ENCODE data around the gene LTBP4. TPM values are rescaled to one million over a fixed set of nuclear protein-coding genes. Genes with fewer than 3 reads are reported as not detected.

The LTBP4 gene
- polyA plus RNA-seq, 3 donors, result 225 to 341 (median 273) TPM

DNA sequence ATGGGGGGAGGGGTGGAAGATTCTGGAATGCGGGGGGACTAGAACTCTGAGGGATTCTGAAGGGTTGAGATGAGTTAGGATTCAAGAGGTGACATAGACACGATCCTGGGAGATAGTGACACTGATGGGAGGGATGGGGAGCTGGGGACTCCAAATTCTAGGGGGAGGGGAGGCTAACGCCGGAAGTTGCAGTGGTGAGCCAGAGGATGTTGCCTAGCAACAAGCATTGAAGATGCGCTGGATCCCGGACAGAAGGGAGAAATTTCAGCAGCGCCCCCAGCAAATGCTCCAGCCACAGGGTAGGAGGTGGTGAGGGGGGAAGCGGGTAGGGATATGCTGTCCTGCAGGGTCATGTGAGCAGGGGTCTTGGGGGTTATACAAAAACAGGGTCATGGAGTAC, 6.9 kb upstream of the LTBP4 start:
- DNase-seq, result no peak

DNA sequence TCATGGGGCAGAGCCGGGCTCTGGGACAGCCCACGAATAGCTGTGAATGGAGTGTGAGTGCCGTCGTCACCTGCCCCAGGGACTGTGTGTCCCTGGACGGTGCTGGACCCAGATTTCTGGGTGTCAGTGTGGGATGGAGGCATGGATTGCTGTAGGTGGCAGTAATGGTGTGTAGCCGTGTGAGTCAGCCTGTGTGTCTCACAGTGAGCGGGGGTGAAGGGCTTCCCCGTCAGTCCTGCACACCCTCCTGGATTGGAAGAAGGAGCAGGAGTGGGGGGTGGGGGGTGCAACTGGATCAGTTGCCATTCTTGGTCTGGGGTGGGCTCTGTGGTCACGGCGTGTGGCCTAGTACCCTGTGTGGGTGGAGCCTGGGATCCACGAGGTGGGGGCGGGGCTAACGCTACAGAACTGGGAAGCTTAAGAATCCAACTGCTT, 6.5 kb upstream of the LTBP4 start:
- DNase-seq, result no peak

GRCh38 chr19:40596608-40597328, 4.4 kb upstream of the LTBP4 start:
- DNase-seq, result no peak

GRCh38 chr19:40597329-40597838, 3.8 kb upstream of the LTBP4 start:
- no peak for DNase-seq

- peak; percentile 92 for DNase-seq
Observed at GRCh38 chr19:40598121-40598917, 2.9 kb upstream of the LTBP4 start.

DNA sequence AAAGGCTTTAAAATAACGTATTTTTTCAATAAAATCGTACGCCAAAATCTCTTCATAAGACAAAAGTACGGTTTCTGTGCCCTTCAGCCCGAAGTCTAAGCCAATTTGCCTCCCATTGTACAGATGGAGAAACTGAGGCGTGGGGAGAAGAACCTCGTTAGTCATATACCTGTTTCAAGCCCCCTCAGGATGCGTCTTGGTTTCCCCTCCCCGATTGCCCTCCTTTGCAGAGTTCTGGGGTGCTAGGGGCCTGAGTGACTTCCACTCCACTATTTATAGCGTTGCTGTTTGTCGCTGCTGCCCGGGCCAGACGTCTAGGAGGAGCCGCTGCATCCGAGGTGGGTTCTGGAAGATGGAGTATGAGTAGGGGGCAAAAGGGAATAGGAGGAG, 2.3 kb upstream of the LTBP4 start:
- DNase-seq, result no peak

- no peak for DNase-seq
Observed at GRCh38 chr19:40599331-40599901, 1.8 kb upstream of the LTBP4 start.

DNA sequence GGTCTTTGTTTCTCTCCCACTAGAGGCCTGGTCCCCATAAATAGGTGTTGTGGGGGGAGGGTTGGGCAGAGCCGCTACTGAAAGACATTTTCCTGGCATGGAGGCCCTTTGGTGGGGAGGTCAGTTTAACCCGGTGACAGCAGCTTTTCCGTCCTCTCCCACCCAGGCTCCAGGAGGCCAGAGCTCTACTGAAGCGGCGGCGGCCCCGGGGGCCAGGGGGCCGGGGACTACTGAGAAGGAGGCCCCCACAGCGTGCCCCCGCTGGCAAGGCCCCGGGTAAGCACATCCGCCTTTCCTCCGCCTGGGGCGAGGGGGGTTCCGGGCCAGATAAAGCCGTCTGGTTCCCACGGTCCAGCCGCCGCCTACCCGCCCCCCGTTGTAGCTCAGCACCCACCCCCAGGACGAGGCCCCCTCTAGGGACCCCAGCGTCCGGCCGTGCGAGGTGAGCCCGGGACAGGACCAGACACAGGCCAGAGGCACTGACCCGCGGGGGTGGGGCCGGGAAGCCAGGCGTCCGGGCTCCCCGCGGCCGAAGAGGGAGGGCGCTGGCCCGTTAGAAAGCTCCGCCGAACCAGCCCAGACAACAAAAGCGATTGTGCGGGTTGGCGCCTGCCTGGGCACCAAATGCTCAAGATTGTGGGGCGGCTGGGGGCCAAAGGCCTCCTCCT, 1.1 kb upstream of the LTBP4 start:
- DNase-seq, result no peak

GRCh38 chr19:40600570-40601133, 517 bp upstream of the LTBP4 start:
- DNase-seq, result no peak

GRCh38 chr19:40603071-40603388, 1.9 kb downstream of the LTBP4 start:
- no peak for DNase-seq

GRCh38 chr19:40603389-40604170, 2.4 kb downstream of the LTBP4 start:
- DNase-seq, result peak; percentile 98

GRCh38 chr19:40604171-40604646, 3.0 kb downstream of the LTBP4 start:
- DNase-seq, result no peak

GRCh38 chr19:40604647-40605215, 3.6 kb downstream of the LTBP4 start:
- DNase-seq, result no peak

DNA sequence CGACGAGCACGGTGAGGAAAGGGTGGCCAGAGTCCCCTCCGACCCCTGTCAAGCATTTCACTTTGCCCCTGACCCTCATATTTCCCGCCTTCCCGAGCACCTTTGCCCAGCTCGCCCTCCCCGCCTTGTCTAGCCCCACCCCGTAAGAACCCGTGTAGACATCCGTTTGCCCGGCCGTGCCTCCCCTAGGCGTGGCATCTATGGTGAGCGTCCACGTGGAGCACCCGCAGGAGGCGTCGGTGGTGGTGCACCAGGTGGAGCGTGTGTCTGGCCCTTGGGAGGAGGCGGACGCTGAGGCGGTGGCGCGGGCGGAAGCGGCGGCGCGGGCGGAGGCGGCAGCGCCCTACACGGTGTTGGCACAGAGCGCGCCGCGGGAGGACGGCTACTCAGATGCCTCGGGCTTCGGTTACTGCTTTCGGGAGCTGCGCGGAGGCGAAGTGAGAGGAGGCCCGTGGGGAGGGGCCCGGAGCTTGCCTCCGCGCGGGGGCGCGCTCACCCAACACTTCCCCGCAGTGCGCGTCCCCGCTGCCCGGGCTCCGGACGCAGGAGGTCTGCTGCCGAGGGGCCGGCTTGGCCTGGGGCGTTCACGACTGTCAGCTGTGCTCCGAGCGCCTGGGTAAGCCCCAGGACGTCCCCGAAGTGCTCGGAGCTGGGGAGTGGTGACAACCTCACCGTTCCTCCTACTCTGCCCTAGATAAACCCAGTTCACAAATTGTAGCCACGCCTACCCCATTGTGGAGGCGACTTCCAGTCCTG, 4.2 kb downstream of the LTBP4 start:
- peak; percentile 61 for DNase-seq

GRCh38 chr19:40607311-40608239, 6.4 kb downstream of the LTBP4 start:
- no peak for DNase-seq

GRCh38 chr19:40608240-40608621, 7.1 kb downstream of the LTBP4 start:
- DNase-seq, result no peak

- DNase-seq, result no peak
Observed at GRCh38 chr19:40608957-40609356, 7.8 kb downstream of the LTBP4 start.

DNA sequence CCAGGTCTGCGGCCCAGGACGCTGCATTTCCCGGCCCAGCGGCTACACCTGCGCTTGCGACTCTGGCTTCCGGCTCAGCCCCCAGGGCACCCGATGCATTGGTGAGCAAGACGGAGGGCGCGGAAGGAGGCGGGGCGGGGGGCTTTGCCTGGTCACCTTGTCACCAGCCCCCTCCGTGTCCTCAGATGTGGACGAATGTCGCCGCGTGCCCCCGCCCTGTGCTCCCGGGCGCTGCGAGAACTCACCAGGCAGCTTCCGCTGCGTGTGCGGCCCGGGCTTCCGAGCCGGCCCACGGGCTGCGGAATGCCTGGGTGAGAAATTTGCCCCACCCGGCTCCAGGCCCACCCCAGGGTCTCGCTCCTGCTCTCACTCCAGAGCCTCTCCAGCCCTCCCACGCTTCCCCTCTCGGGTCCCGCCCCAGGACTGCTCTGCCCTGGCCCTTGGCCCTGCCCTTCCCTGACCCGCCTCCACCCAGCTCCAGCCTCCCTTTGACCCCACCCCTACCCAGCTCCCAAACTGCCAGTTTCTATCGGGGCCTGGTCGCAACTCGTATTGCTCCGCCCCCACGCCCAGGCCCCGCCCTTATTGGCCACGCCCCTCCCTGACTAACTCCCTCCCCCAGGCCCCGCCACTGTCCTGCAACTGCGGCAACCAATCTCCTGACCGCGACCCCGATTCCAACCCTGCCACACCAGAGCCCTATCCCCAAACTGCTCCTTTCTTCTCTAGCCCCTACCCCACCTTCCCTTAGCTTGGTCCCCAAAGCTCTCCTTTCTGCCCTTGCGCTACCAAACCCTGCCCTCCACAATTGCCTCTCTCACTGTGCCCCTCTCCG, 8.6 kb downstream of the LTBP4 start:
- no peak for DNase-seq

All from renal pelvis (tissue), 4 donors.